K562 (cell line): ENCODE results near the gene NISCH. TPM values are rescaled to one million over a fixed set of nuclear protein-coding genes. Genes with fewer than 3 reads are reported as not detected.
A peak's percentile ranks its signal among the peaks of the same experiment; 100 is the strongest.

Source experiments
- ARHGAP35 ChIP-seq: fragments of 450-650 bp; IDR thresholded peaks from 2 replicates; pipeline ENCODE4 v1.6.1; 2018; ENCODE audit not compliant: partially characterized antibody
- CCAR2 ChIP-seq: fragments of 200-400 bp; formaldehyde crosslinking; IDR thresholded peaks from 2 replicates; pipeline ENCODE4 v1.6.1; 2017; ENCODE audit warnings: mild to moderate bottlenecking, low read depth, low read length
- COPS2 ChIP-seq: fragments of 450-650 bp; conservative IDR thresholded peaks from 2 replicates; pipeline ENCODE4 v1.6.1; 2016; ENCODE audit warnings: mild to moderate bottlenecking, moderate library complexity
- CSDE1 ChIP-seq, 2 experiments: fragments of 450-650 bp; IDR thresholded peaks; 2 replicates each; pipeline ENCODE4 v1.6.1; 2016; ENCODE audit warnings: mild to moderate bottlenecking in 1 of 2
- DNMT1 ChIP-seq: fragments of 450-650 bp; IDR thresholded peaks from 2 replicates; pipeline ENCODE4 v1.6.1; 2016; ENCODE audit warnings: antibody characterized with exemption, mild to moderate bottlenecking
- GTF2F1 ChIP-seq: IDR thresholded peaks from 2 replicates; pipeline ENCODE4 v1.6.1; 2011; ENCODE audit warnings: low read depth, low read length, improper control_type of control experiment
- HDGF ChIP-seq: fragments of 450-650 bp; IDR thresholded peaks from 2 replicates; pipeline ENCODE4 v1.6.1; 2016
- KHSRP ChIP-seq: fragments of 450-650 bp; IDR thresholded peaks from 2 replicates; pipeline ENCODE4 v1.6.1; 2017
- MITF ChIP-seq: IDR thresholded peaks from 2 replicates; pipeline ENCODE4 v1.6.1; 2014; ENCODE audit warnings: antibody characterized with exemption
- NCOA2 ChIP-seq, 2 experiments: fragments of 450-650 bp; IDR thresholded peaks; 2 replicates each; pipeline ENCODE4 v1.6.1; 2018; ENCODE audit warnings: mild to moderate bottlenecking in 2 of 2, moderate library complexity in 1 of 2; ENCODE audit not compliant: partially characterized antibody in 2 of 2
- PML ChIP-seq: IDR thresholded peaks from 2 replicates; pipeline ENCODE4 v1.6.1; 2012; ENCODE audit warnings: low read length, inconsistent platforms
- RAD21 ChIP-seq, 2 experiments: fragments of 250-450 bp in 1 of 2; fragments of 450-650 bp in 1 of 2; sonication (Bioruptor Pico) in 1 of 2; formaldehyde crosslinking in 1 of 2; IDR thresholded peaks in 1 of 2; conservative IDR thresholded peaks in 1 of 2; 2 replicates each; pipeline versions ENCODE4 v1.4.0 to v1.8.0; 2020 to 2022; ENCODE audit warnings: mild to moderate bottlenecking in 2 of 2, moderate library complexity in 1 of 2
- RBM39 ChIP-seq: fragments of 200-400 bp; formaldehyde crosslinking; optimal IDR thresholded peaks from 2 replicates; pipeline ENCODE3; 2018; ENCODE audit warnings: low read depth, low read length
- SMARCE1 ChIP-seq: fragments of 450-650 bp; IDR thresholded peaks from 2 replicates; pipeline ENCODE4 v1.7.1; 2016; ENCODE audit warnings: mild to moderate bottlenecking
- TAF15 ChIP-seq: fragments of 200-400 bp; formaldehyde crosslinking; IDR thresholded peaks from 2 replicates; pipeline ENCODE4 v1.6.1; 2017; ENCODE audit warnings: mild to moderate bottlenecking, low read depth, low read length, moderate library complexity
- TCFL5 ChIP-seq: fragments of 250-450 bp; sonication (Bioruptor Pico); conservative IDR thresholded peaks from 2 replicates; pipeline ENCODE4 v1.6.1; 2021; ENCODE audit warnings: mild to moderate bottlenecking, moderate library complexity, matching md5 sums
- VEZF1 ChIP-seq: fragments of 200-800 bp; sonication (Bioruptor generic); IDR thresholded peaks from 2 replicates; pipeline ENCODE4 v1.6.1; 2017; ENCODE audit warnings: missing genetic modification characterization, missing compliant biosample characterization
- YBX1 ChIP-seq: fragments of 450-650 bp; IDR thresholded peaks from 2 replicates; pipeline ENCODE4 v1.7.1; 2016; ENCODE audit warnings: mild to moderate bottlenecking
- ZBTB11 ChIP-seq, 3 experiments: fragments of 200-800 bp in 1 of 3; fragments of 250-450 bp in 1 of 3; fragments of 450-650 bp in 1 of 3; sonication (Bioruptor Pico) in 1 of 3; sonication (Bioruptor generic) in 1 of 3; formaldehyde crosslinking in 1 of 3; IDR thresholded peaks; 2 replicates each; pipeline versions ENCODE4 v1.6.1 to v1.8.0; 2016 to 2022; ENCODE audit warnings: mild to moderate bottlenecking in 2 of 3, missing genetic modification characterization in 2 of 3, missing compliant biosample characterization in 1 of 3, moderate library complexity in 1 of 3
- ZBTB17 ChIP-seq: fragments of 450-650 bp; formaldehyde crosslinking; IDR thresholded peaks from 2 replicates; pipeline ENCODE4 v1.4.0; 2020; ENCODE audit warnings: mild to moderate bottlenecking
- ZNF398 ChIP-seq: fragments of 250-450 bp; sonication (Bioruptor Pico); IDR thresholded peaks from 2 replicates; pipeline ENCODE4 v1.8.0; 2021; ENCODE audit warnings: moderate library complexity, mild to moderate bottlenecking, inconsistent platforms
- polyA plus RNA-seq, 8 experiments: library from polyadenylated mRNA; depleted of rRNA in 4 of 8; stranded (reverse) in 5 of 8; unstranded in 3 of 8; fragments of >200 nt; fragmentation: Nextera tagmentation in 2 of 8; fragmentation: Illumina TruSeq in 1 of 8; extraction: Ambion mirVana in 2 of 8; extraction: Trizol in 1 of 8; gene quantifications; 2 replicates each; pipeline versions ENCODE4 v1.2.1 to v1.2.3, GENCODE V29; 2011 to 2014; ENCODE audit warnings: inconsistent platforms in 1 of 8, missing spikeins in 1 of 8
- total RNA-seq, 7 experiments: library from RNA; depleted of rRNA in 6 of 7; stranded (reverse); fragments of >200 nt in 6 of 7; fragmentation: Illumina TruSeq in 2 of 7; extraction: Trizol in 2 of 7; gene quantifications; 2 replicates each; pipeline versions ENCODE4 v1.2.1 to v1.2.3, GENCODE V29; 2011 to 2021; ENCODE audit warnings: low replicate concordance in 1 of 7

Gene NISCH
- total and polyA plus RNA-seq, 9 of the 15 experiments (the other 6 are each of a cell fraction or from before 2014, with no cell fraction given) = 0.44 to 43.5 (median 23.4) TPM

GRCh38 chr3:52455283-52456168 is at the start of gene NISCH (continued):
- TF ChIP-seq ZBTB11 (CRISPR knock-in tag; IDR thresholded peaks at IDR 0.05) (no peak), ZNF398 (CRISPR knock-in tag) (no peak), VEZF1 (CRISPR knock-in tag) (peak; percentile 99), ARHGAP35 (no peak), TCFL5 (CRISPR knock-in tag) (no peak), MITF (no peak), NCOA2 (IDR thresholded peaks at IDR 0.05; ENCODE audit: partially characterized antibody in 2 of 2) (no peak), DNMT1 (no peak), RBM39 (no peak), CCAR2 (no peak), PML (peak; percentile 30; the same call in 1 of the 2 replicates), TAF15 (no peak), SMARCE1 (no peak), CSDE1 (IDR thresholded peaks at IDR 0.05) (no peak), YBX1 (no peak), KHSRP (no peak), ZBTB17 (CRISPR knock-in tag) (no peak), RAD21 (CRISPR knock-in tag; conservative IDR thresholded peaks at IDR 0.05 in 1 of 2, IDR thresholded peaks at IDR 0.05 in 1 of 2) (no peak), COPS2 (no peak), HDGF (no peak), GTF2F1 (no peak)
